GM13977 (cell line): ENCODE data around the gene HCCS.

ENCODE experiments used
- DNase-seq: peaks from one replicate; pipeline ENCODE4 v3.0.0; 2012; ENCODE audit warnings: low spot score
- in situ Hi-C: fragments of 300-500 bp; cut with MboI; formaldehyde crosslinking; loops from one replicate; pipeline ENCODE4 v1.12.0; 2022; ENCODE audit warnings: low sequenced_read_pairs, low pct_unique_long_range_greater_than_20kb, mixed read lengths, inconsistent platforms; ENCODE audit not compliant: unreplicated experiment
- TF ChIP-seq, protein P1 (sequence below): IDR thresholded peaks from 2 replicates; pipeline ENCODE4 v1.5.1; 2012; ENCODE audit warnings: mild to moderate bottlenecking, control low read depth; ENCODE audit not compliant: insufficient read depth; ENCODE audit errors: extremely low read depth, missing control alignments

HCCS gene

DNA sequence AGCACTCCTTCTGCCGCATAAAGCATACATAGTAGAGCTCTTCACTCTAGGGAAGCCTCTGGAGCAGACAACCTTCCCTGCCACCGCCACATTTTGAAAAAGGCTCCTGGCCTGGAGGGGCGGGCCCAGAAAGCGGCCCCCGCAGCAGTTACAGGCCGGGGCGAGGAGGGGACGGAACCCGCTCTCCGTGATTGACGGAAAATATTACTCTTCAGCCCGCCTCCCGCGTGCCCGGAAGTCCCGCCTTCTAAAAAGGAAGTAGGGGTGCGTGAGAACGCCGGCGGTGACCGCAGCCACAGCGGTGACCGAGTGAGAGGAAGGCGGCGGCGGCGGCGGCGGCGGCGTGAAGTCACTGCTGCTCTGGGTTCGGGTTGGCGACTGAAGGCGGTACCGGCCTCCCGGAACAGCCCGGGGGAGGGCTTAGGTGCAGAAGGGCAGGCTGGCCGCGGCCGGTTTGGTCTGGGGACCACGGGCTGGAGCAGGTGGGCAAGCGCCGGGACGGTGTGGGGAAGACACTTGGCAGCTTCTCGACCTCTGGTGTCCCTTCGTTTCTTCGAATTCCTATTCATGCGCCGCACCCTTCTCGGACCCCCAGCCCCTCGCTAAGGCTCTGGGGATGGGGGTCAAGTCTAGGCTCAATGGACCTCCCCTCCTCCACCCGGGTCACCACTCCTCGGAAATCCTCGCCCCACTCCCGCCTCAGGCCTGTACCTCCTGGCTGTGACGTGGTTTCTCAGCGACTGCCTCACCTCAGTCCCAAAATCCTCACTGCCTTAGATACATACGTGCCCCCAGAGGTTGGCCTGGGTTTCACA, at the start of gene HCCS:
HCCS (plus strand) TSS at position 296 of the 815 bp plus-strand sequence. CDS start 729 bp downstream, outside the sequence.
- peak; percentile 80 for DNase-seq
- in situ Hi-C loops, result no loop called here
- TF ChIP-seq, protein P1, sequence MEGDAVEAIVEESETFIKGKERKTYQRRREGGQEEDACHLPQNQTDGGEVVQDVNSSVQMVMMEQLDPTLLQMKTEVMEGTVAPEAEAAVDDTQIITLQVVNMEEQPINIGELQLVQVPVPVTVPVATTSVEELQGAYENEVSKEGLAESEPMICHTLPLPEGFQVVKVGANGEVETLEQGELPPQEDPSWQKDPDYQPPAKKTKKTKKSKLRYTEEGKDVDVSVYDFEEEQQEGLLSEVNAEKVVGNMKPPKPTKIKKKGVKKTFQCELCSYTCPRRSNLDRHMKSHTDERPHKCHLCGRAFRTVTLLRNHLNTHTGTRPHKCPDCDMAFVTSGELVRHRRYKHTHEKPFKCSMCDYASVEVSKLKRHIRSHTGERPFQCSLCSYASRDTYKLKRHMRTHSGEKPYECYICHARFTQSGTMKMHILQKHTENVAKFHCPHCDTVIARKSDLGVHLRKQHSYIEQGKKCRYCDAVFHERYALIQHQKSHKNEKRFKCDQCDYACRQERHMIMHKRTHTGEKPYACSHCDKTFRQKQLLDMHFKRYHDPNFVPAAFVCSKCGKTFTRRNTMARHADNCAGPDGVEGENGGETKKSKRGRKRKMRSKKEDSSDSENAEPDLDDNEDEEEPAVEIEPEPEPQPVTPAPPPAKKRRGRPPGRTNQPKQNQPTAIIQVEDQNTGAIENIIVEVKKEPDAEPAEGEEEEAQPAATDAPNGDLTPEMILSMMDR, result no peak

DNA sequence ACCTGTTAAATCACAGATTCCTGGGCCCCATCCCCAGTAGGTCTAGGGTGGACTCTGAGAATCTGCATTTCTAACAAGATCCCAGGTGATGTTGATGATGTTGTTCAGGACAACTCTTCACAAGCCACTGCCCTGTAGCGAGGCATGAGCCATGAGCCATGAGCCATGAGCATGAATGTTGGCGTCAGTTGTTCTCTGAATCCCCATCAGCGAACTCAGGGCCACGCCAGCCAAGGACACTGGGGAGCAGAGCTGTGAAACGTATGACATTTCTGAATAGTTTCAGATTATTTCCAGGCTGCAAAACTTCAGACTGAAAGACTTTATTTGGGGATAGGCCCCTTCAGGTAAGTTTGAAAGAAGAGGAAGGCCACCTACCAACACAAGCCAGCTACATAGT, 46.9 kb upstream of the HCCS start:
- in situ Hi-C loops, result no loop called here
- TF ChIP-seq, protein P1, result no peak
- no peak for DNase-seq

DNA sequence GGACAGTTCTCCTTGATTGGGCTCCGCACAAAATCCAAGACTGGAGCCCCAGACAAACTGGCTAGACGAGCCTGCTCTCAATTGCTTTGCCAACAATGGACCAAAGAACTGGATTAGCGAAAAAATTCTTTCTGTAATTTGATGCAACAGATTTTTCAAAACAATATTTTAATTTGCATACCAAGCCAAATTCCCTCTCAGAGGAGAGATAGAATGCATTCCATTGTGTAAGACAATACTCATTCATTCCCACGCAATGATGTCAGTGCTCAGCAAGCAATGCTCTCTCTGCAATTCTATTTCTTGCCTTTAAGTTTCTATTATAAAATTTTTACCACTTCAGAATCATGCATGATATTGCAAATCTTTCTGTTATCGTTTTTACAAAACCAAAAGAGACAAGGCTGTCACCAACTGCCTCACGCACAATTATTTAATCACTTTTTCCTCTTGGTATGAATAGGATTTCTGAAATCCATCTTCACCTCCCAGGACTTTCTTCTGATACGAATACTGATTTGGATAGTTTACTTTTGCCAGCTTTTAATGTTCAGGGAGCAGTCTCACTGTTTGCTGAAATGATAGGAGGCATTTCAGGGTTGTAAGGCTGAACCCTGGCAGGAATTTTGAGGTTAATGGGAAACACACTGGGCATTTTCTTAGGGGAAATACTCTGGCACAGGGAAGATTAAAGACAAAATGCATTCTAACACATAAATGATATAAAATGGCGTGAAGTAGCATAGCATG, 46.1 kb upstream of the HCCS start:
- in situ Hi-C loops, result no loop called here
- DNase-seq, result no peak
- TF ChIP-seq, protein P1, result no peak

DNA sequence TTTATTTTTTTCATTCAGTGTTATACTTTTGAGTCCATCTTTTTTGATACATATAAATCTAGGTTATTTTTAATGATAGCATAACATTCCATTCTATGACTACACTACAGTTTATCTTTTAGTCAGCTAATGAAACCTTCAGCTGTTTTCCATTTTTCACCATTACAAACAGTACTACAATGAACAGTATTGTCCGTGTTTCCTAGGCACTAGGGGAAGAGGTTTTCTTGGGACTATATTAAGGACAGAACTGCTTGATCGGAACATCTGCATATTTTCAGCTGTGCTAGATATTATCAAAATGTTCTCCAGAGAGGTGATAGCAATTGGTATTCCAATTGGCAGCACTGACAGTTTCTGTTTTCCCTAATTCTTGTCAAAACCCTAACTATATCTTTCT, 44.3 kb upstream of the HCCS start:
- in situ Hi-C loops, result no loop called here
- DNase-seq, result no peak
- TF ChIP-seq, protein P1, result no peak

DNA sequence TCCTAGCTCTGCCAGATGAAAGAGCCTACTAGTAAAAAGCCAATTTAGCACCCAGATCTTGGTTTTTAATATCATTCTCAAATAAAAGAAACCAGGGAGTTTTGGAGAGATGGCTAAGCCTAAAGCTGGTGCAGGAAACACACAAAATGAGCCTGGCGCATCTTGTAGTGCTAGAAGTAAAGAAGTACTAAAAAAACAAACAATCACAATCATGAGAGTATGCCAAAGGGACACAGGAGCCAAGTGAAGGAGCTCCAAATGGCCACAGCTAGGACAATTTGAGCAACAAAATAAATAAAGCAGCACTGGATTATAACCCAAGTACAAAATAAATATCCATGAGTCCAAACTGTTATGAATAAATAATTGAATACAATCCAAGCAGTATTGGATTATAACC, 37.8 kb upstream of the HCCS start:
- in situ Hi-C loops, result no loop called here
- no peak for DNase-seq
- TF ChIP-seq, protein P1, result no peak

DNA sequence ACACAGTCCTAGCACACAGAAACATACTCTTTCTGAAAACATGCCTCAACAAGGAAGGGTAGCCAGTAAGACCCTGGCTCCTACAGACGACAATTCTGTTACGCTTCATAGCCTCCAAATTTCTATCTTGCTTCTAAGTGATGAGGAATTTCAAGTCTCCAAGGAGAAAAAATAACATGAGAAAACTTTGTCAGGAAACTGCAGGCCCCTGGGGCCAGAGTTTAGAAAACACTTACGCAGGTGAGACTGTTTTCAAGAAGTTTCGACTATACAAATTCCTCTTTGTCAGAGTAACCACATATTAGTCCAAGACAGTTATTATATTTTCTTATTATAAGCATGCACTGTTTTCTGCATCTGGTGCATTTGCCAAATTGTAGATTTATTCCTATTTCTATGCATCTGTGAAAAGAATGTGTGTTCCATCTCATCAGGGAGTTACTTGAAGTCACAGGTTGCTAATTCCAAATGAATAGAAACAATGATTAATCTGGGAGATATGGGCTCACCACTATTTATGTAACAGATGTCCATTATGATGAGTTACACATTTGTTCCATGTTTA, 30.3 kb upstream of the HCCS start:
- TF ChIP-seq, protein P1, result no peak
- in situ Hi-C loops, result no loop called here
- no peak for DNase-seq
